Endometrial microvascular endothelial cells (primary cell): ENCODE measurements around the gene PDCD7. TPM values are rescaled to one million over a fixed set of nuclear protein-coding genes. Genes with fewer than 3 reads are reported as not detected.
"Not testable (repeated sequence)": the region's sequence is repeated elsewhere in the genome, so short reads cannot be mapped to it uniquely, and the experiment has no call there.

Experiments
- in situ Hi-C: cut with HindIII; loops from 2 replicates; pipeline ENCODE4 v1.10.0; 2017; ENCODE audit warnings: low sequenced_read_pairs, low pct_unique_long_range_greater_than_20kb; ENCODE audit errors: inconsistent ontology term
- total RNA-seq: library from RNA; depleted of rRNA; stranded (reverse); fragments of >200 nt; gene quantifications from one replicate; pipeline ENCODE4 v1.2.3, GENCODE V29; 2015; ENCODE audit errors: inconsistent ontology term

The PDCD7 gene
- total RNA-seq, 1 donor from 2014 or later, result 13.3 TPM

GRCh38 chr15:65134538-65134937 is 930 bp upstream of the PDCD7 start:
- in situ Hi-C loops, result no loop called here

DNA sequence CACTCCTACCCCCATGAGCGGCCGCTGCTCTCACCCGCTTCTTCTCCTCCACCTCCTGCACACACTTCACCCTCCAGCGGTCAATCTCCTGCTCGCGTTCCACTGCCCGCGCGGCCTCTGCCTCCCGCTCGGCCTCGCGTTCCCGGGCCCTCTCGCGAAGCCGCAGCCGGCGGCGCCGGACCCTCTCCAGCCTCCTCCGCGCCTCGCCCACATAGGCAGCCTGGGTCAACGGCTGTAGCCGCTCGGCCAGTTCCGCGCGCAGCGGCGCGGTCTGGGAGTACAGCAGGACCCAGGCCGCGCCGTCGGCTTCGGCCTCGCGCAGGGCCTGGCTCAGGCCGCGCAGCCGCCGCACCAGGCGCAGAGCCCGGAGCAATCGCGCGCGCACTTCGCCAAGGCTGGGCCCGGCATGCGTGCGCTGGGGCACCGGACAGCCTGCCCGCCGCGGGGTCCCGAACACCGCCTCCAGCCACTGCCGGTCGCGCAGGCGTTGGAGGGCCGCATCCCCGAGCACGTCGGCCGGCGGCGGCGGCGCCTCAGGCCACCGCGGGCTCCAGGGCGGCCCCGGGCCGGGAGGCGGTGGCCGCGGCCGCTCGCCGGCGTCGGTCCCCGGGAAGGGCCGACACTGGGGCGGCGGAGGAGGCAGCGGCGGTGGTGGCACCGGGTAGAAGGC is 595 bp downstream of the PDCD7 start:
- in situ Hi-C loops, result no loop called here

- in situ Hi-C loops, result no loop called here
Measured at GRCh38 chr15:65130941-65131340, 2.7 kb downstream of the PDCD7 start.

- in situ Hi-C loops, result no loop called here
Measured at GRCh38 chr15:65115542-65115941, 18.1 kb downstream of the PDCD7 start.

GRCh38 chr15:65115086-65115485 is 18.5 kb downstream of the PDCD7 start, which contains the start of gene UBAP1L:
Gene UBAP1L (minus strand): TSS chr15:65115200. CDS start chr15:65106215, 8,985 bp downstream.
- in situ Hi-C loops, result no loop called here

DNA sequence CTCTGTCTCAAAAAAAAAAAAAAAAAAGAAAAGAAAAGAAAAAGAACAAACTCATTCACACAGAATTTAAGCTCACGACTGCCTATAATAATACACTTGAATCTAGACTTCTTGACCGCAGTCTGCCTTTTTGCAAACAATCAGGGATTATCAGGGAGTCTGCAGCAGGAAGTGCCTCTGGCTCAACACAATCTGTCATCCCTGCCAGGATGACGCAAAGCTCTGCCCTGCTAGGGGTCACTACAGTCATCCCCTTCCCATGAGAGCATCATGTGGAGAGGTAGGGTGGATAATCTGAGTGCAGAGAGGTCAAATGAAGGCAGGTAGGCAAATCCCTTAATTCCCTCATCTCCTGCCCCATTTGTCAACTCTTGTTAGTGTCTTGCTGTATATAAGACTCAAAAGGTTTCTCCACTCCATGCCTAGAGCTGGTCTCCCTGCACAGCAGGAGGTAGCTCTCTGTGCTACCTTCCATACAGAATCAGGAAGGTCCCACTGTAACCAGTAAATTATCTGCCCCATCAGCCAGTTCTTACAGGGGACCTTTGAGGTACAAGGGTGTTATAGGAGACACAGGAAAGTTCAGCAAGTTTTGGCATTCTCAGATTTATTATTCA is 22.8 kb downstream of the PDCD7 start:
- in situ Hi-C loops, result no loop called here

DNA sequence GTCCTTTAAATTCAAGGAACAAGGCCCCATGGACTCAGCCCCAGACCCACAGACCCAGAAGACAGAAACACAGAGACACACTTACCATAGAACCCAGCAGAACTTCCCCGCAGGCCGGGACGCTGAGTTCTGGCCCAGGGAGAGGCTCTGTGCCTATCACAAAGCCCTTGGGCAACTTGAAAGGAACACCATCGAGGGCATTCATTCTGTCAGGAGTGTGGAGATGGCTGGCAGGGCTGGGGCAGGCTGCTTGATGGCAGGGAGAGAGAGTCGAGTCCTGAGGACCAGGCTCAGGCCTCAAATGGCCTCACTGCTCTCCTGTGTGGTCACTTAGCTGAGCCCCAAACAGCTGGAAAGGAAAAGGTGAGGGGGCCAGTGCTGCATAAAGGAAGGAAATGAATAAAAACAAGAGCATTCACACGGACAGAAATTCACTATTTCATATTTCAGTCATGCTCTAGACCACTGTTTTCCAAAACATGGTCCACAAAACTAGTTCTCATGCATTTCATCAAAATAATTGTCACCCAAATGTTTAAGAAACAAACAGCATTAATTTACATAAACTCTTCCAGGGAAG is 27.5 kb downstream of the PDCD7 start:
- in situ Hi-C loops, result no loop called here

DNA sequence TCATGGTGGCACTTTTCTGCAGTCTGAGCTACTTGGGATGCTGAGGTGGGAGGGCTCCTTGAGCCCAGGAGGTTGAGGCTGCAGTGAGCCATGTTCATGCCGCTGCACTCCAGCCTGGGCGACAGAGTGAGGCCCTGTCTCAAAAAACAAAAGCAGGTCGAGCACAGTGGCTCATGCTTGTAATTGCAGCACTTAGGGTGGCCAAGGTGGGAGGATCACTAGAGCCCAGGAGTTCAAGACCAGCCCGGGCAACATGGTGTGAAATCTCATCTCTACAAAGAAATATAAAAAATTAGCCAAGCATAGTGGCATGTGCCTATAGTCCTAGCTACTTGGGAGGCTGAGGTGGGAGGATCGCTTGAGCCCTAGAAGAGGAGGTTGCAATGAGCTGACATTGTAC is 28.6 kb downstream of the PDCD7 start:
- in situ Hi-C loops, result no loop called here

DNA sequence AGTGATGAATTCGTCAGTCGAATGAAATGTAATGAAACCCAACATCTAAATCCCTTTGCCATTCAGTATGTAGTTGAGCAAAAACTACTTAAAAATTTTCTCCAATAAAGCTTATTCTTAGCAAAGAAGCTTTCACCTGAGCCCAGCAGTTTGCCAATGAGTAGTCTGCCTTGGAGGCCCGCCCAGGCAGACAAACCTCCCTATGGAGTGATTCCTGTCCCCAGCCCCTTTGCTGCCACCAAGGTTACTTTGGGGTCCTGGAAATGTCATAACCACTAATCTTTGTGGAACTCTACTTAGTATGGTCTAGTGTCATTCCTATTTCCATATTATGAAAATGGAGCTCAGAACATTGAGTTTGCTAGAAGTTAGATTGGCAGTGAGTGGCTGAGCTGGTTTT is 30.7 kb downstream of the PDCD7 start:
- in situ Hi-C loops, result no loop called here

- in situ Hi-C loops, result no loop called here
Measured at GRCh38 chr15:65101891-65102708, 31.5 kb downstream of the PDCD7 start.

DNA sequence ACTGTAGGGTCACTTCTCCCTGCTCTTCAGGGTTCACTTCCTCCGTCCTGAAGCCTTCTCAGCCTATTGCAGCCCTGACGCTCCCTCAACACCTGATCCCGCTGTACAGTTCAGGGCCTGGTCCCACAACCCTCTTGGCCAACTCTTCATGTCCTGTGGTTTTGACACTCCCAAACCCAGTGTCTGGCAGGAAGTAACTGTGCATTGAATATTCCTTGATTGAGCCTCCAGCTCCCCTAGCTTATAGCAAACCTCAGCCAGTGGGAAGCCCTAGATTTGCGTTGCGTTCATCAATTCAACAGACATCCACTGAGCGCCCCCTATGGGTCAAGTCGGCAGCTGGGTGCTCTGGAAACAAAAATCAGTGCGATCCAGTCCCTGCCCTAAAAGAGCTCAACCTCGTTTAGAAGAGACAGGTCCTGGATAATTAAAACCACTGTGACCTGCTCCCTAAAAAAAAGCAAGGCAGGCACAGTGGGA is 32.2 kb downstream of the PDCD7 start:
- in situ Hi-C loops, result no loop called here

GRCh38 chr15:65100442-65100841 is 33.2 kb downstream of the PDCD7 start:
- in situ Hi-C loops, result no loop called here

- in situ Hi-C loops, result not testable (repeated sequence)
Measured at GRCh38 chr15:65099801-65100200, 33.8 kb downstream of the PDCD7 start.

GRCh38 chr15:65099336-65099735 is 34.3 kb downstream of the PDCD7 start:
- in situ Hi-C loops, result no loop called here

GRCh38 chr15:65097651-65098263 is 35.9 kb downstream of the PDCD7 start:
- in situ Hi-C loops, result no loop called here

DNA sequence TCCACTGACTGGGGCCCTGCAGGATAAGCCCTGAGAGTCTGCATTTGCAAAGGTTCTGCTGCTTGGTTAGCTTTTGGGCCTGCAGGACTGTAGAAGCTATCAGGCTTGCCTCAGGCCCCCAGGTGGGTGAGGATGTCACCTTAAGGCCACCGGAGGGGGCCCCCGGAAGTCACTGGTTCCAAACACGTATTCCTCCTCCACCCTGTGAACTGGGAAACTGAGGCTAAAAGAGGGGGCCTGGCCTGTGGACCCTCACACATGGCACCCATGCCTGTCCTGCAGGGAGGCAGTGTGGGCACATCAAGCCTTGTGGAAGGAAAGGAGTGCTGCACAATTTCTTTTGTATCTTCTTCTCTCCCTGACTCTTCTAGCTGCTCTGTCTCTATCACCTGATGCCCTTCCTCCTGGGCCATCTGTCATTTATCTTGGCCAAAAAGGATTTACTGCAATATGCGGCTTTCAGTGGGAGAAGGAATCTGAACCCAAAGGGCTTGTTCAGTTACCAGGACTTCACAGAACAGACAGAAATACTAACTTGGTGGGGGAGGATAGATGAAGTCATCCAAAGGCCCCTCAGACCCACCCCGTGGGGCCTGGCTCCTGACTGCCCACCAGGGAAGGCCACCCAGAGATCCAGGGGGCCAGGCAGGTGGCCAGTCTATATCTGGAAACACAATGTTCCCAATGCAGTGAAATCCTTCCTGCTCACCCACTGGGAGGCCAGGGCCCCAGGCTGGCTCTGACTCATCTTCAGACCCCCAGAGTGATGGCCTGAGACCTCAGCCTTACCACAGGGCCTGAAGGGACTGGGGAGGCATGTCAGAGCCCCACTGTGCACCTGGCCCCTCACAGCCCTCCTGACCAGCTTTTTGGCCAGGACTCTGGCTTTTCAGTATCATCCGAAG is 36.9 kb downstream of the PDCD7 start:
- in situ Hi-C loops, result no loop called here

- in situ Hi-C loops, result no loop called here
Measured at GRCh38 chr15:65095747-65096104, 37.9 kb downstream of the PDCD7 start.
